ENCODE results near the gene WNT7B.

WNT7B gene

GRCh38 chr22:45968751-45969413 lies 8.1 kb downstream of the WNT7B start:
- H3K27me3 ChIP-seq (ENCODE audit: control insufficient read depth, low read length), result peaks cover 6% of the 10 kb centered on the region
- H3K4me2 ChIP-seq (ENCODE audit: low read length), result no peak overlapping the region

GRCh38 chr22:45968003-45968650 lies 8.8 kb downstream of the WNT7B start:
- Histone ChIP-seq H3K27ac (ENCODE audit: low read depth, low read length) (no peak overlapping the region), H3K4me3 (ENCODE audit: low read length) (no peak overlapping the region), H3K4me2 (ENCODE audit: low read length) (no peak overlapping the region), H3K9me3 (ENCODE audit: control insufficient read depth, insufficient read depth, low read length) (no peaks in the 10 kb centered on the region), H3K4me1 (ENCODE audit: control insufficient read depth, low read length) (peaks cover 27% of the 10 kb centered on the region), H4K20me1 (ENCODE audit: control insufficient read depth, insufficient read depth, low read depth, low read length) (0 out of 2 replicates have a peak, but pooled peaks cover 4% of the 10 kb centered on the region), H3F3A (ENCODE audit: control insufficient read depth, insufficient read depth) (0 out of 2 replicates have a peak, but pooled peaks cover 3% of the 10 kb centered on the region), H3K36me3 (ENCODE audit: control insufficient read depth, low read length) (no peaks in the 10 kb centered on the region), H3K9me2 (replicated peaks; ENCODE audit: control insufficient read depth, low read length) (no peaks in the 10 kb centered on the region), H3K79me2 (ENCODE audit: control insufficient read depth, low read length) (no peaks in the 10 kb centered on the region), H3K27me3 (ENCODE audit: control insufficient read depth, low read length) (0 out of 2 replicates have a peak, but pooled peaks cover under 1% of the 10 kb centered on the region)
- no peak for TF ChIP-seq CTCF (IDR thresholded peaks at IDR 0.05; ENCODE audit: low read depth, low read length, poor library complexity, severe bottlenecking)
- no peak for TF ChIP-seq EZH2phosphoT487 (IDR thresholded peaks at IDR 0.05; ENCODE audit: borderline replicate concordance, low read length)

More at GRCh38 chr22:45968751-45969413, 8.1 kb downstream of the WNT7B start:
- H4K20me1 ChIP-seq (ENCODE audit: control insufficient read depth, insufficient read depth, low read depth, low read length), result 0 out of 2 replicates have a peak, but pooled peaks cover 4% of the 10 kb centered on the region
- H3K9me3 ChIP-seq (ENCODE audit: control insufficient read depth, insufficient read depth, low read length), result no peaks in the 10 kb centered on the region
- TF ChIP-seq CTCF (IDR thresholded peaks at IDR 0.05; ENCODE audit: low read depth, low read length, poor library complexity, severe bottlenecking) (no peak), EZH2phosphoT487 (IDR thresholded peaks at IDR 0.05; ENCODE audit: borderline replicate concordance, low read length) (no peak)
- peaks cover 27% of the 10 kb centered on the region for H3K4me1 ChIP-seq (ENCODE audit: control insufficient read depth, low read length)
- H3K36me3 ChIP-seq (ENCODE audit: control insufficient read depth, low read length), result no peaks in the 10 kb centered on the region
- H3K27ac ChIP-seq (ENCODE audit: low read depth, low read length), result no peak overlapping the region
- 0 out of 2 replicates have a peak, but pooled peaks cover 3% of the 10 kb centered on the region for H3F3A ChIP-seq (ENCODE audit: control insufficient read depth, insufficient read depth)
- H3K4me3 ChIP-seq (ENCODE audit: low read length), result no peak overlapping the region
- no peaks in the 10 kb centered on the region for H3K79me2 ChIP-seq (ENCODE audit: control insufficient read depth, low read length)
- no peaks in the 10 kb centered on the region for H3K9me2 ChIP-seq (replicated peaks; ENCODE audit: control insufficient read depth, low read length)

- H3K9me3 ChIP-seq (ENCODE audit: control insufficient read depth, insufficient read depth, low read length), result no peaks in the 10 kb centered on the region
- H3K4me3 ChIP-seq (ENCODE audit: low read length), result no peak overlapping the region
- H3K4me1 ChIP-seq (ENCODE audit: control insufficient read depth, low read length), result peaks cover 27% of the 10 kb centered on the region
- H3F3A ChIP-seq (ENCODE audit: control insufficient read depth, insufficient read depth), result 0 out of 2 replicates have a peak, but pooled peaks cover 3% of the 10 kb centered on the region
- TF ChIP-seq EZH2phosphoT487 (IDR thresholded peaks at IDR 0.05; ENCODE audit: borderline replicate concordance, low read length) (no peak), CTCF (IDR thresholded peaks at IDR 0.05; ENCODE audit: low read depth, low read length, poor library complexity, severe bottlenecking) (no peak)
- H3K9me2 ChIP-seq (replicated peaks; ENCODE audit: control insufficient read depth, low read length), result no peaks in the 10 kb centered on the region
- peak overlapping the region; percentile 30 for H3K4me2 ChIP-seq (ENCODE audit: low read length)
- no peaks in the 10 kb centered on the region for H3K27me3 ChIP-seq (ENCODE audit: control insufficient read depth, low read length)
- 0 out of 2 replicates have a peak, but pooled peaks cover 4% of the 10 kb centered on the region for H4K20me1 ChIP-seq (ENCODE audit: control insufficient read depth, insufficient read depth, low read depth, low read length)
- no peaks in the 10 kb centered on the region for H3K36me3 ChIP-seq (ENCODE audit: control insufficient read depth, low read length)
- no peaks in the 10 kb centered on the region for H3K79me2 ChIP-seq (ENCODE audit: control insufficient read depth, low read length)
- H3K27ac ChIP-seq (ENCODE audit: low read depth, low read length), result no peak overlapping the region
Measured at GRCh38 chr22:45966895-45967365, 10.0 kb downstream of the WNT7B start.
